Measurements from ENCODE around the gene ZFHX3. TPM values are rescaled to one million over a fixed set of nuclear protein-coding genes. Genes with fewer than 3 reads are reported as not detected.

ZFHX3 gene
- polyA plus RNA-seq, 1 donor (not counting 4 experiments of a cell fraction or from before 2014, with no cell fraction given) = 1.2 TPM

- Histone ChIP-seq H3K4me1 (ENCODE audit: control insufficient read depth, extremely low read depth, insufficient read depth, low read length) (peaks cover 13% of the 10 kb centered on the region), H4K20me1 (ENCODE audit: control insufficient read depth, extremely low read depth, insufficient read depth, low read length) (peaks cover 3% of the 10 kb centered on the region), H3K4me2 (ENCODE audit: control insufficient read depth, extremely low read depth, insufficient read depth, low read depth, low read length) (peak overlapping the region; percentile 82), H3K36me3 (ENCODE audit: control insufficient read depth in 2 of 2, extremely low read depth in 1 of 2, insufficient read depth in 2 of 2, low read length in 2 of 2) (no peaks in the 10 kb centered on the region), H3K9me1 (ENCODE audit: control insufficient read depth, extremely low read depth, insufficient read depth, low read length) (no peaks in the 10 kb centered on the region), H2AFZ (ENCODE audit: control insufficient read depth, low read length) (peak overlapping the region; percentile 42), H3K27ac (ENCODE audit: control insufficient read depth, insufficient read depth, low read length) (no peak overlapping the region), H3K27me3 (ENCODE audit: control insufficient read depth, extremely low read depth, insufficient read depth, low read length) (no peaks in the 10 kb centered on the region), H3K79me2 (ENCODE audit: control insufficient read depth, insufficient read depth, low read length) (peaks cover 31% of the 10 kb centered on the region), H3K4me3 (ENCODE audit: control insufficient read depth in 2 of 3, extremely low read depth in 1 of 3, insufficient read depth in 2 of 3, low read depth in 1 of 3, low read length in 3 of 3) (peak overlapping the region; percentile 61 to 64 (median 64)), H3K9ac (ENCODE audit: control insufficient read depth, extremely low read depth, insufficient read depth, low read length) (peak overlapping the region; percentile 61), H3K9me3 (ENCODE audit: control insufficient read depth, low read depth, low read length) (no peaks in the 10 kb centered on the region)
- TF ChIP-seq, protein P1, sequence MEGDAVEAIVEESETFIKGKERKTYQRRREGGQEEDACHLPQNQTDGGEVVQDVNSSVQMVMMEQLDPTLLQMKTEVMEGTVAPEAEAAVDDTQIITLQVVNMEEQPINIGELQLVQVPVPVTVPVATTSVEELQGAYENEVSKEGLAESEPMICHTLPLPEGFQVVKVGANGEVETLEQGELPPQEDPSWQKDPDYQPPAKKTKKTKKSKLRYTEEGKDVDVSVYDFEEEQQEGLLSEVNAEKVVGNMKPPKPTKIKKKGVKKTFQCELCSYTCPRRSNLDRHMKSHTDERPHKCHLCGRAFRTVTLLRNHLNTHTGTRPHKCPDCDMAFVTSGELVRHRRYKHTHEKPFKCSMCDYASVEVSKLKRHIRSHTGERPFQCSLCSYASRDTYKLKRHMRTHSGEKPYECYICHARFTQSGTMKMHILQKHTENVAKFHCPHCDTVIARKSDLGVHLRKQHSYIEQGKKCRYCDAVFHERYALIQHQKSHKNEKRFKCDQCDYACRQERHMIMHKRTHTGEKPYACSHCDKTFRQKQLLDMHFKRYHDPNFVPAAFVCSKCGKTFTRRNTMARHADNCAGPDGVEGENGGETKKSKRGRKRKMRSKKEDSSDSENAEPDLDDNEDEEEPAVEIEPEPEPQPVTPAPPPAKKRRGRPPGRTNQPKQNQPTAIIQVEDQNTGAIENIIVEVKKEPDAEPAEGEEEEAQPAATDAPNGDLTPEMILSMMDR (optimal IDR thresholded peaks at IDR 0.05 in 1 of 3, IDR thresholded peaks at IDR 0.05 in 1 of 3, conservative IDR thresholded peaks at IDR 0.05 in 1 of 3; ENCODE audit: extremely low read depth in 1 of 3, insufficient read depth in 2 of 3, low read length in 3 of 3) = no peak
- TF ChIP-seq EZH2 (IDR thresholded peaks at IDR 0.05; ENCODE audit: low read length) = no peak
- DNase-seq (ENCODE audit: low read depth, low spot score) (no peak), FAIRE-seq (no peak)
- dilution Hi-C loops (cut with MboI; ENCODE audit: extremely low pct_ligation_motif_present, low sequenced_read_pairs) = no loop called here
Measured at GRCh38 chr16:73048292-73049080, 558 bp upstream of the ZFHX3 start.

- H3K79me2 ChIP-seq (ENCODE audit: control insufficient read depth, insufficient read depth, low read length) = peaks cover 29% of the 10 kb centered on the region
- dilution Hi-C loops (cut with MboI; ENCODE audit: extremely low pct_ligation_motif_present, low sequenced_read_pairs) = no loop called here
- DNase-seq (ENCODE audit: low read depth, low spot score) = no peak
- H3K27ac ChIP-seq (ENCODE audit: control insufficient read depth, insufficient read depth, low read length) = peak overlapping the region; percentile 21
- H3K4me1 ChIP-seq (ENCODE audit: control insufficient read depth, extremely low read depth, insufficient read depth, low read length) = peaks cover 12% of the 10 kb centered on the region
- no peaks in the 10 kb centered on the region for H3K9me3 ChIP-seq (ENCODE audit: control insufficient read depth, low read depth, low read length)
- no peak for FAIRE-seq
- H3K4me3 ChIP-seq (ENCODE audit: control insufficient read depth in 2 of 3, extremely low read depth in 1 of 3, insufficient read depth in 2 of 3, low read depth in 1 of 3, low read length in 3 of 3) = peak overlapping the region; percentile 61 to 82 (median 64)
- TF ChIP-seq, protein P1 (optimal IDR thresholded peaks at IDR 0.05 in 1 of 3, IDR thresholded peaks at IDR 0.05 in 1 of 3, conservative IDR thresholded peaks at IDR 0.05 in 1 of 3; ENCODE audit: extremely low read depth in 1 of 3, insufficient read depth in 2 of 3, low read length in 3 of 3) = no peak
- no peak for TF ChIP-seq EZH2 (IDR thresholded peaks at IDR 0.05; ENCODE audit: low read length)
- H4K20me1 ChIP-seq (ENCODE audit: control insufficient read depth, extremely low read depth, insufficient read depth, low read length) = peaks cover 3% of the 10 kb centered on the region
- peak overlapping the region; percentile 67 for H3K9ac ChIP-seq (ENCODE audit: control insufficient read depth, extremely low read depth, insufficient read depth, low read length)
- H3K36me3 ChIP-seq (ENCODE audit: control insufficient read depth in 2 of 2, extremely low read depth in 1 of 2, insufficient read depth in 2 of 2, low read length in 2 of 2) = no peaks in the 10 kb centered on the region
- H3K9me1 ChIP-seq (ENCODE audit: control insufficient read depth, extremely low read depth, insufficient read depth, low read length) = no peaks in the 10 kb centered on the region
- H3K27me3 ChIP-seq (ENCODE audit: control insufficient read depth, extremely low read depth, insufficient read depth, low read length) = no peaks in the 10 kb centered on the region
- peak overlapping the region; percentile 80 for H3K4me2 ChIP-seq (ENCODE audit: control insufficient read depth, extremely low read depth, insufficient read depth, low read depth, low read length)
- H2AFZ ChIP-seq (ENCODE audit: control insufficient read depth, low read length) = peak overlapping the region; percentile 56
Measured at GRCh38 chr16:73047221-73047535, 750 bp downstream of the ZFHX3 start.
